ENCODE data around the gene TAOK2.

TAOK2 gene

DNA sequence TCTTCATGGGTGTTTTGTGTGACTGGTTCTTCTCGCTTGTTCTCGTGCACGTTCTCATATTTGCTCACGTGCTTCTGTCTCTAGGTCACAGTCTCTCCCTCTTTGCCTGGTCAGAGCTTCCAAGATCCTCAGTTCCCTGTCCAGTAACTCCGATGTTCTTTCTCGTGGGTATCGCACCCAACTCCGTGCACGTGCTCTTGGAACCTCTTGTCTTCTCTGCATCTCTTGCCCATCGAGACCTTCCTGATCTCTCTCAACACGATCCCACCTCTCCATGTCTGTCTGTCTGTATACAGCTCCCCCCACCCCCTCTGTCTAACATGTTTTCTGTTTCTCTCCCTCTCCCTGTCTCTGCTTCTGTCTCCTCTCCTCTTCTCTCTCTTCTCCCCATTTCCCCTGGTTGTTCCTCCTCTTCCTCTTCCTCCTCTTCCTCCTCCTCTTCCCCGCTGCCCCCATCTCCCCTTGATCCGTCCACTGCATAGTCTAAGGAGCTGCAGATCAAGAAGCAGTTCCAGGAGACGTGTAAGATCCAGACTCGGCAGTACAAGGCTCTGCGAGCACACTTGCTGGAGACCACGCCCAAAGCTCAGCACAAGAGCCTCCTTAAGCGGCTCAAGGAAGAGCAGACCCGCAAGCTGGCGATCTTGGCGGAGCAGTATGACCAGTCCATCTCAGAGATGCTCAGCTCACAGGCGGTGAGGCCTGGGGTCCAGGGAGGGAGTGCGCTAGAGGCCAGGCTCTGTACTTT, 15.6 kb downstream of the TAOK2 start:
- Histone ChIP-seq H3K27ac (ENCODE audit: extremely low read depth, low read depth, low read length) (peak overlapping the region; percentile 19; the same call in 1 of the 2 replicates), H3K9me3 (ENCODE audit: control insufficient read depth, insufficient read depth, low read depth, low read length) (no peaks in the 10 kb centered on the region), H3K36me3 (ENCODE audit: control insufficient read depth in 2 of 2, insufficient read depth in 1 of 2, low read length in 2 of 2) (peaks cover 25 to 100% of the 10 kb centered on the region in 2 experiments), H3K4me3 (ENCODE audit: low read depth, low read length) (no peak overlapping the region), H3K4me1 (ENCODE audit: control insufficient read depth, insufficient read depth, low read length) (no peaks in the 10 kb centered on the region)
- TF ChIP-seq ZNF600 (tag by site-specific recombination; IDR thresholded peaks at IDR 0.05) (peak; percentile 91), ZBTB17 (tag by site-specific recombination; IDR thresholded peaks at IDR 0.05) (peak; percentile 87), SCRT2 (tag by site-specific recombination; IDR thresholded peaks at IDR 0.05) (no peak)
- TF ChIP-seq, protein P1, sequence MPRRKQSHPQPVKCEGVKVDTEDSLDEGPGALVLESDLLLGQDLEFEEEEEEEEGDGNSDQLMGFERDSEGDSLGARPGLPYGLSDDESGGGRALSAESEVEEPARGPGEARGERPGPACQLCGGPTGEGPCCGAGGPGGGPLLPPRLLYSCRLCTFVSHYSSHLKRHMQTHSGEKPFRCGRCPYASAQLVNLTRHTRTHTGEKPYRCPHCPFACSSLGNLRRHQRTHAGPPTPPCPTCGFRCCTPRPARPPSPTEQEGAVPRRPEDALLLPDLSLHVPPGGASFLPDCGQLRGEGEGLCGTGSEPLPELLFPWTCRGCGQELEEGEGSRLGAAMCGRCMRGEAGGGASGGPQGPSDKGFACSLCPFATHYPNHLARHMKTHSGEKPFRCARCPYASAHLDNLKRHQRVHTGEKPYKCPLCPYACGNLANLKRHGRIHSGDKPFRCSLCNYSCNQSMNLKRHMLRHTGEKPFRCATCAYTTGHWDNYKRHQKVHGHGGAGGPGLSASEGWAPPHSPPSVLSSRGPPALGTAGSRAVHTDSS (tag by site-specific recombination; IDR thresholded peaks at IDR 0.05): peak; percentile 90
- CTCF ChIA-PET: interaction anchor here (0.5 to 1.8 kb wide), 7 partner anchors 13 to 420 kb away, joined by 3 to 6 read pairs (median 3); no protein-coding TSS in a partner anchor
- POLR2A ChIA-PET: interaction anchor here (1.0 to 2.9 kb wide), 4 partner anchors 11 to 64 kb away, joined by 3 to 7 read pairs (median 4); partner anchors contain the start of genes KCTD13 and TMEM219

DNA sequence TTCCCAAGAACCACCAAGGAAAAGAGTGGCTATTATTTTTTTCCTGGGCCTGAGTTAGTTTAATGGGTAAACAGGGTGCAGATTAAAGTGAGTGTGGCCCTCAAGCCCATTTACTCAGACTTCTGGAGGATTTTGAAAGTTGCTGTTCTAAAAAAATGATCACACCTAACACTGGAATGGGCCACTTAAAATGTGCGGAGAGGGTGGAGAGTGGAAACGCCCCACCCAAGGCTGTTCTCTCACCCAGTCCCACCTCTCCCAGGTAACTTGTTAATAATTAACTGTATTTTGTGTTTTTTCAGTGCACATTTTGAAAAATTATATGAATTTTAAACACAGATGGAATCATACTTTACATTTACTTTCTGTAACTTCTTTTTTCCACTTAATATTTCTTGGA, 16.4 kb downstream of the TAOK2 start:
- POLR2A ChIA-PET: interaction anchor here (1.2 to 1.9 kb wide), 2 partner anchors 16 to 28 kb away, joined by 4 to 7 read pairs; partner anchors contain the start of genes TAOK2 and TMEM219
- peaks cover 23 to 97% of the 10 kb centered on the region in 2 experiments for H3K36me3 ChIP-seq (ENCODE audit: control insufficient read depth in 2 of 2, insufficient read depth in 1 of 2, low read length in 2 of 2)
- H3K4me3 ChIP-seq (ENCODE audit: low read depth, low read length): no peak overlapping the region
- no peaks in the 10 kb centered on the region; the same call in 1 of the 2 replicates for H3K4me1 ChIP-seq (ENCODE audit: control insufficient read depth, insufficient read depth, low read length)
- no peak for TF ChIP-seq ZNF837 (tag by site-specific recombination; IDR thresholded peaks at IDR 0.05)
- TF ChIP-seq, protein P2, sequence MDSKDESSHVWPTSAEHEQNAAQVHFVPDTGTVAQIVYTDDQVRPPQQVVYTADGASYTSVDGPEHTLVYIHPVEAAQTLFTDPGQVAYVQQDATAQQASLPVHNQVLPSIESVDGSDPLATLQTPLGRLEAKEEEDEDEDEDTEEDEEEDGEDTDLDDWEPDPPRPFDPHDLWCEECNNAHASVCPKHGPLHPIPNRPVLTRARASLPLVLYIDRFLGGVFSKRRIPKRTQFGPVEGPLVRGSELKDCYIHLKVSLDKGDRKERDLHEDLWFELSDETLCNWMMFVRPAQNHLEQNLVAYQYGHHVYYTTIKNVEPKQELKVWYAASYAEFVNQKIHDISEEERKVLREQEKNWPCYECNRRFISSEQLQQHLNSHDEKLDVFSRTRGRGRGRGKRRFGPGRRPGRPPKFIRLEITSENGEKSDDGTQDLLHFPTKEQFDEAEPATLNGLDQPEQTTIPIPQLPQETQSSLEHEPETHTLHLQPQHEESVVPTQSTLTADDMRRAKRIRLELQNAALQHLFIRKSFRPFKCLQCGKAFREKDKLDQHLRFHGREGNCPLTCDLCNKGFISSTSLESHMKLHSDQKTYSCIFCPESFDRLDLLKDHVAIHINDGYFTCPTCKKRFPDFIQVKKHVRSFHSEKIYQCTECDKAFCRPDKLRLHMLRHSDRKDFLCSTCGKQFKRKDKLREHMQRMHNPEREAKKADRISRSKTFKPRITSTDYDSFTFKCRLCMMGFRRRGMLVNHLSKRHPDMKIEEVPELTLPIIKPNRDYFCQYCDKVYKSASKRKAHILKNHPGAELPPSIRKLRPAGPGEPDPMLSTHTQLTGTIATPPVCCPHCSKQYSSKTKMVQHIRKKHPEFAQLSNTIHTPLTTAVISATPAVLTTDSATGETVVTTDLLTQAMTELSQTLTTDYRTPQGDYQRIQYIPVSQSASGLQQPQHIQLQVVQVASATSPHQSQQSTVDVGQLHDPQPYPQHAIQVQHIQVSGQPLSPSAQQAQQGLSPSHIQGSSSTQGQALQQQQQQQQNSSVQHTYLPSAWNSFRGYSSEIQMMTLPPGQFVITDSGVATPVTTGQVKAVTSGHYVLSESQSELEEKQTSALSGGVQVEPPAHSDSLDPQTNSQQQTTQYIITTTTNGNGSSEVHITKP (tag by site-specific recombination; IDR thresholded peaks at IDR 0.05): 0 out of 2 replicates have a peak, but pooled peaks have one; percentile 13
- TF ChIP-seq ZNF112 (tag by site-specific recombination; IDR thresholded peaks at IDR 0.05): no peak
- TF ChIP-seq ZFP3 (tag by site-specific recombination; IDR thresholded peaks at IDR 0.05; ENCODE audit: low read depth): no peak
- TF ChIP-seq KLF1 (tag by site-specific recombination; IDR thresholded peaks at IDR 0.05): peak; percentile 90
- no peak for TF ChIP-seq ZEB2 (tag by site-specific recombination; IDR thresholded peaks at IDR 0.05)
- TF ChIP-seq ZNF391 (tag by site-specific recombination; IDR thresholded peaks at IDR 0.05; ENCODE audit: borderline replicate concordance, low read depth): no peak
- CTCF ChIA-PET: interaction anchor here (0.5 kb wide), 1 partner anchor 49 kb away, joined by 3 read pairs; no protein-coding TSS in a partner anchor
- no peaks in the 10 kb centered on the region for H3K9me3 ChIP-seq (ENCODE audit: control insufficient read depth, insufficient read depth, low read depth, low read length)
- H3K27ac ChIP-seq (ENCODE audit: extremely low read depth, low read depth, low read length): 0 out of 2 replicates have a peak overlapping the region, but pooled peaks have one; percentile 19

DNA sequence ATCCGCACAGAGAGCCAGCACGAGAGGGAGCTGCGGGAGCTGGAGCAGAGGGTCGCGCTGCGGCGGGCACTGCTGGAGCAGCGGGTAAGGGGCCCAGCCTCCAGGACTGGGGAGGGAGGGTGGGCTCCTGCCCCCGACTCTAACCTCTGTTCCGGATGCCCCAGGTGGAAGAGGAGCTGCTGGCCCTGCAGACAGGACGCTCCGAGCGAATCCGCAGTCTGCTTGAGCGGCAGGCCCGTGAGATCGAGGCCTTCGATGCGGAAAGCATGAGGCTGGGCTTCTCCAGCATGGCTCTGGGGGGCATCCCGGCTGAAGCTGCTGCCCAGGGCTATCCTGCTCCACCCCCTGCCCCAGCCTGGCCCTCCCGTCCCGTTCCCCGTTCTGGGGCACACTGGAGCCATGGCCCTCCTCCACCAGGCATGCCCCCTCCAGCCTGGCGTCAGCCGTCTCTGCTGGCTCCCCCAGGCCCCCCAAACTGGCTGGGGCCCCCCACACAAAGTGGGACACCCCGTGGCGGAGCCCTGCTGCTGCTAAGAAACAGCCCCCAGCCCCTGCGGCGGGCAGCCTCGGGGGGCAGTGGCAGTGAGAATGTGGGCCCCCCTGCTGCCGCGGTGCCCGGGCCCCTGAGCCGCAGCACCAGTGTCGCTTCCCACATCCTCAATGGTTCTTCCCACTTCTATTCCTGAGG, 17.4 kb downstream of the TAOK2 start:
- POLR2A ChIA-PET: interaction anchor here (1.0 to 1.9 kb wide), 8 partner anchors 9 to 91 kb away, joined by 3 to 7 read pairs (median 3); partner anchors contain the start of genes SEZ6L2 and TAOK2
- H3K27ac ChIP-seq (ENCODE audit: extremely low read depth, low read depth, low read length): no peak overlapping the region
- CTCF ChIA-PET: no interaction called here
- no peaks in the 10 kb centered on the region; the same call in 1 of the 2 replicates for H3K4me1 ChIP-seq (ENCODE audit: control insufficient read depth, insufficient read depth, low read length)
- H3K9me3 ChIP-seq (ENCODE audit: control insufficient read depth, insufficient read depth, low read depth, low read length): no peaks in the 10 kb centered on the region
- no peak overlapping the region for H3K4me3 ChIP-seq (ENCODE audit: low read depth, low read length)
- H3K36me3 ChIP-seq (ENCODE audit: control insufficient read depth in 2 of 2, insufficient read depth in 1 of 2, low read length in 2 of 2): peaks cover 19 to 87% of the 10 kb centered on the region in 2 experiments
- no peak for TF ChIP-seq ZSCAN30 (tag by site-specific recombination; IDR thresholded peaks at IDR 0.05)
- TF ChIP-seq IKZF3 (tag by site-specific recombination; IDR thresholded peaks at IDR 0.05): no peak
- TF ChIP-seq, protein P3, sequence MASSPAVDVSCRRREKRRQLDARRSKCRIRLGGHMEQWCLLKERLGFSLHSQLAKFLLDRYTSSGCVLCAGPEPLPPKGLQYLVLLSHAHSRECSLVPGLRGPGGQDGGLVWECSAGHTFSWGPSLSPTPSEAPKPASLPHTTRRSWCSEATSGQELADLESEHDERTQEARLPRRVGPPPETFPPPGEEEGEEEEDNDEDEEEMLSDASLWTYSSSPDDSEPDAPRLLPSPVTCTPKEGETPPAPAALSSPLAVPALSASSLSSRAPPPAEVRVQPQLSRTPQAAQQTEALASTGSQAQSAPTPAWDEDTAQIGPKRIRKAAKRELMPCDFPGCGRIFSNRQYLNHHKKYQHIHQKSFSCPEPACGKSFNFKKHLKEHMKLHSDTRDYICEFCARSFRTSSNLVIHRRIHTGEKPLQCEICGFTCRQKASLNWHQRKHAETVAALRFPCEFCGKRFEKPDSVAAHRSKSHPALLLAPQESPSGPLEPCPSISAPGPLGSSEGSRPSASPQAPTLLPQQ (tag by site-specific recombination; IDR thresholded peaks at IDR 0.05): 0 out of 2 replicates have a peak, but pooled peaks have one; percentile 26
- TF ChIP-seq KLF8 (tag by site-specific recombination; IDR thresholded peaks at IDR 0.05): no peak
- no peak for TF ChIP-seq ZNF37A (tag by site-specific recombination; IDR thresholded peaks at IDR 0.05)
- no peak for TF ChIP-seq MEIS1 (CRISPR knock-in tag; IDR thresholded peaks at IDR 0.05; ENCODE audit: borderline replicate concordance)
- peak; percentile 57; the same call in 1 of the 2 replicates for TF ChIP-seq GLIS2 (tag by site-specific recombination; IDR thresholded peaks at IDR 0.05)
- peak; percentile 68 for TF ChIP-seq ZNF600 (tag by site-specific recombination; IDR thresholded peaks at IDR 0.05)
- no peak for TF ChIP-seq ZNF175 (tag by site-specific recombination; IDR thresholded peaks at IDR 0.05)
- no peak for TF ChIP-seq KLF10 (tag by site-specific recombination; IDR thresholded peaks at IDR 0.05)

All from HEK293 (cell line).